Bronchial epithelial cell (primary cell): ENCODE results near the gene NUP62. TPM values are rescaled to one million over a fixed set of nuclear protein-coding genes. Genes with fewer than 3 reads are reported as not detected.
A peak's percentile ranks its signal among the peaks of the same experiment; 100 is the strongest.
"Not testable (repeated sequence)": the region's sequence is repeated elsewhere in the genome, so short reads cannot be mapped to it uniquely, and the experiment has no call there.

Source experiments
- DNase-seq: peaks from one replicate; pipeline ENCODE4 v3.0.0-alpha.2; 2010; ENCODE audit warnings: low read depth
- FAIRE-seq: peaks from 2 replicates; lab custom pipeline; 2011; peaks lifted over from hg19 to GRCh38; lab: Jason Lieb, UNC
- H3K27me3 ChIP-seq: 2 replicates; pipeline ENCODE4 v1.5.1; 2011; ENCODE audit warnings: low read length; ENCODE audit not compliant: control insufficient read depth, insufficient read depth
- H3K36me3 ChIP-seq: 2 replicates; pipeline ENCODE4 v1.5.1; 2011; ENCODE audit warnings: low read length; ENCODE audit not compliant: control insufficient read depth, insufficient read depth
- H3K4me3 ChIP-seq: 2 replicates; pipeline ENCODE4 v1.5.1; 2011; ENCODE audit warnings: mild to moderate bottlenecking, low read depth, low read length, control low read depth
- CTCF ChIP-seq: IDR thresholded peaks from 2 replicates; pipeline ENCODE4 v1.5.1; 2011; ENCODE audit warnings: mild to moderate bottlenecking, moderate library complexity, low read length, control low read depth, inconsistent platforms; ENCODE audit not compliant: insufficient read depth, severe bottlenecking
- total RNA-seq: library from RNA; depleted of rRNA; stranded (reverse); fragments of >200 nt; gene quantifications from 2 replicates; pipeline ENCODE4 v1.2.1, GENCODE V29; 2014

The NUP62 gene
- total RNA-seq, 1 donor from 2014 or later = 12.1 TPM

- no peak for TF ChIP-seq CTCF
- FAIRE-seq (no peak), DNase-seq (no peak)
- H3K27me3 ChIP-seq = no peaks in the 10 kb centered on the region
- H3K4me3 ChIP-seq = no peak overlapping the region
- peaks cover 25% of the 10 kb centered on the region for H3K36me3 ChIP-seq
Measured at GRCh38 chr19:49925486-49925885, 3.8 kb downstream of the NUP62 start.

- not testable (repeated sequence) for DNase-seq, FAIRE-seq, H3K27me3 ChIP-seq, H3K4me3 ChIP-seq
- H3K36me3 ChIP-seq = peaks cover 25% of the 10 kb centered on the region
Measured at GRCh38 chr19:49924881-49925210, 4.5 kb downstream of the NUP62 start.

- no peak for DNase-seq
- FAIRE-seq = no peak
- Histone ChIP-seq H3K4me3 (no peak overlapping the region), H3K36me3 (peaks cover 25% of the 10 kb centered on the region), H3K27me3 (no peaks in the 10 kb centered on the region)
- no peak for TF ChIP-seq CTCF
Measured at GRCh38 chr19:49924004-49924880, 5.1 kb downstream of the NUP62 start.

GRCh38 chr19:49923055-49924003 lies 6.0 kb downstream of the NUP62 start:
- FAIRE-seq = no peak
- H3K27me3 ChIP-seq = no peaks in the 10 kb centered on the region
- DNase-seq = no peak
- TF ChIP-seq CTCF = no peak
- no peak overlapping the region for H3K4me3 ChIP-seq
- peaks cover 26% of the 10 kb centered on the region for H3K36me3 ChIP-seq

GRCh38 chr19:49921871-49922795 lies 7.2 kb downstream of the NUP62 start:
- no peak overlapping the region for H3K4me3 ChIP-seq
- no peak for FAIRE-seq
- no peaks in the 10 kb centered on the region for H3K27me3 ChIP-seq
- TF ChIP-seq CTCF = no peak
- DNase-seq = peak; percentile 53
- peaks cover 21% of the 10 kb centered on the region for H3K36me3 ChIP-seq
